HepG2 (cell line): ENCODE data around the gene CUL4A. TPM values are rescaled to one million over a fixed set of nuclear protein-coding genes. Genes with fewer than 3 reads are reported as not detected.

Experiments
- ATF7 ChIP-seq, 2 experiments: fragments of 450-650 bp in 1 of 2; sonication (generic) in 1 of 2; formaldehyde crosslinking in 1 of 2; IDR thresholded peaks; 2 replicates each; pipeline versions ENCODE4 v1.4.0 to v1.6.1; 2016 to 2020; ENCODE audit warnings: antibody characterized with exemption in 1 of 2, mild to moderate bottlenecking in 1 of 2, missing genetic modification reagents in 1 of 2
- BHLHE40 ChIP-seq: IDR thresholded peaks from 2 replicates; pipeline ENCODE4 v1.6.1; 2011; ENCODE audit warnings: low read length, improper control_type of control experiment
- DBP ChIP-seq: sonication (generic); formaldehyde crosslinking; IDR thresholded peaks from 2 replicates; pipeline ENCODE4 v1.4.0; 2020; ENCODE audit warnings: missing genetic modification reagents; ENCODE audit errors: not compliant biosample characterization
- ELF1 ChIP-seq: sonication (generic); formaldehyde crosslinking; IDR thresholded peaks from 2 replicates; pipeline ENCODE4 v1.4.0; 2020; ENCODE audit warnings: missing genetic modification reagents
- ELF3 ChIP-seq: IDR thresholded peaks from 2 replicates; pipeline ENCODE4 v1.6.1; 2016; ENCODE audit warnings: missing genetic modification reagents, missing compliant biosample characterization
- ETV5 ChIP-seq: IDR thresholded peaks from 2 replicates; pipeline ENCODE4 v1.6.1; 2018; ENCODE audit warnings: missing biosample characterization, missing genetic modification reagents, inconsistent platforms, borderline replicate concordance
- ETV6 ChIP-seq: sonication (generic); formaldehyde crosslinking; conservative IDR thresholded peaks from 2 replicates; pipeline ENCODE4 v1.4.0; 2020; ENCODE audit warnings: missing genetic modification reagents
- FOXJ3 ChIP-seq: sonication (generic); formaldehyde crosslinking; IDR thresholded peaks from 2 replicates; pipeline ENCODE4 v1.4.0; 2020; ENCODE audit warnings: missing genetic modification reagents, mild to moderate bottlenecking, borderline replicate concordance
- FOXO4 ChIP-seq: sonication (generic); formaldehyde crosslinking; conservative IDR thresholded peaks from 2 replicates; pipeline ENCODE4 v1.8.1; 2023; ENCODE audit warnings: missing genetic modification reagents
- HES4 ChIP-seq: sonication (generic); formaldehyde crosslinking; IDR thresholded peaks from 2 replicates; pipeline ENCODE4 v1.9.0; 2021; ENCODE audit warnings: mild to moderate bottlenecking, missing genetic modification reagents, borderline replicate concordance
- HNF4G ChIP-seq, 2 experiments: sonication (generic) in 1 of 2; formaldehyde crosslinking in 1 of 2; IDR thresholded peaks; 2 replicates each; pipeline versions ENCODE4 v1.4.0 to v1.6.1; 2011 to 2020; ENCODE audit warnings: borderline replicate concordance in 2 of 2, low read depth in 2 of 2, mild to moderate bottlenecking in 2 of 2, low read length in 1 of 2, missing genetic modification reagents in 1 of 2, moderate library complexity in 1 of 2
- MIER3 ChIP-seq: IDR thresholded peaks from 2 replicates; pipeline ENCODE4 v1.6.1; 2016; ENCODE audit warnings: missing compliant biosample characterization, borderline replicate concordance
- NR2C2 ChIP-seq: sonication (generic); formaldehyde crosslinking; IDR thresholded peaks from 2 replicates; pipeline ENCODE4 v1.4.0; 2020; ENCODE audit warnings: missing genetic modification reagents, mild to moderate bottlenecking, moderate library complexity, borderline replicate concordance
- NR2F6 ChIP-seq, 2 experiments: IDR thresholded peaks; 2 replicates each; pipeline ENCODE4 v1.6.1; 2016; ENCODE audit warnings: antibody characterized with exemption in 1 of 2, mild to moderate bottlenecking in 1 of 2
- PBX3 ChIP-seq: sonication (generic); formaldehyde crosslinking; IDR thresholded peaks from 2 replicates; pipeline ENCODE4 v1.8.1; 2023; ENCODE audit warnings: missing genetic modification reagents, inconsistent platforms, borderline replicate concordance
- PHF5A ChIP-seq: IDR thresholded peaks from one replicate; pipeline ENCODE4 v1.6.1; 2018; ENCODE audit warnings: low read depth, missing genetic modification reagents; ENCODE audit not compliant: unreplicated experiment
- SNAPC5 ChIP-seq: sonication (generic); formaldehyde crosslinking; IDR thresholded peaks from 2 replicates; pipeline ENCODE4 v1.8.1; 2023; ENCODE audit warnings: mild to moderate bottlenecking, missing genetic modification reagents, borderline replicate concordance
- STAG1 ChIP-seq: sonication (generic); formaldehyde crosslinking; IDR thresholded peaks from 2 replicates; pipeline ENCODE4 v1.4.0; 2020; ENCODE audit warnings: missing genetic modification reagents
- YEATS4 ChIP-seq: sonication (generic); formaldehyde crosslinking; IDR thresholded peaks from 2 replicates; pipeline ENCODE4 v1.4.0; 2020; ENCODE audit warnings: missing genetic modification reagents, borderline replicate concordance
- ZKSCAN8 ChIP-seq: IDR thresholded peaks from 2 replicates; pipeline ENCODE4 v1.6.1; 2016; ENCODE audit warnings: borderline replicate concordance, missing genetic modification reagents, missing compliant biosample characterization
- ZNF124 ChIP-seq: sonication (generic); formaldehyde crosslinking; IDR thresholded peaks from 2 replicates; pipeline ENCODE4 v1.4.0; 2020; ENCODE audit warnings: missing genetic modification reagents
- ZNF136 ChIP-seq: sonication (generic); formaldehyde crosslinking; IDR thresholded peaks from 2 replicates; pipeline ENCODE4 v1.8.1; 2022; ENCODE audit warnings: low read depth, mild to moderate bottlenecking, moderate library complexity, missing genetic modification reagents
- ZNF382 ChIP-seq: sonication (generic); formaldehyde crosslinking; IDR thresholded peaks from 2 replicates; pipeline ENCODE4 v1.5.0; 2020; ENCODE audit warnings: missing genetic modification reagents, mild to moderate bottlenecking, borderline replicate concordance
- ZNF484 ChIP-seq: sonication (generic); formaldehyde crosslinking; IDR thresholded peaks from 2 replicates; pipeline ENCODE4 v1.5.1; 2020; ENCODE audit warnings: mild to moderate bottlenecking, low read depth, missing genetic modification reagents, borderline replicate concordance
- ZNF709 ChIP-seq: sonication (generic); formaldehyde crosslinking; IDR thresholded peaks from 2 replicates; pipeline ENCODE4 v1.5.0; 2020; ENCODE audit warnings: mild to moderate bottlenecking, missing genetic modification reagents
- ZNF724P ChIP-seq: sonication (generic); formaldehyde crosslinking; IDR thresholded peaks from 2 replicates; pipeline ENCODE4 v1.8.0; 2022; ENCODE audit warnings: missing genetic modification reagents, borderline replicate concordance
- ZNF850 ChIP-seq: sonication (generic); formaldehyde crosslinking; conservative IDR thresholded peaks from 2 replicates; pipeline ENCODE4 v1.9.0; 2021; ENCODE audit warnings: mild to moderate bottlenecking, missing genetic modification reagents
- ZSCAN30 ChIP-seq: sonication (generic); formaldehyde crosslinking; IDR thresholded peaks from 2 replicates; pipeline ENCODE4 v1.5.0; 2020; ENCODE audit warnings: mild to moderate bottlenecking, missing genetic modification reagents
- polyA plus RNA-seq, 8 experiments: library from polyadenylated mRNA; depleted of rRNA in 3 of 8; stranded (reverse) in 7 of 8; unstranded in 1 of 8; fragments of >200 nt; fragmentation: Illumina TruSeq in 4 of 8; extraction: Trizol in 4 of 8; gene quantifications; 2 replicates each; pipeline versions ENCODE4 v1.2.1 to v1.2.3, GENCODE V29; 2011 to 2016; ENCODE audit warnings: low read depth in 4 of 8, missing spikeins in 1 of 8, mixed read lengths in 1 of 8; ENCODE audit not compliant: insufficient read depth in 1 of 8
- total RNA-seq, 5 experiments: library from RNA; depleted of rRNA; stranded (reverse); fragments of >200 nt; fragmentation: Illumina TruSeq; extraction: Trizol; gene quantifications; 2 replicates each; pipeline ENCODE4 v1.2.3, GENCODE V29; 2016; ENCODE audit warnings: low read depth in 1 of 5

The CUL4A gene
- total and polyA plus RNA-seq, 2 of the 13 experiments (the other 11 are each of a cell fraction or from before 2014, with no cell fraction given), result 51.2 to 75.3 TPM

- TF ChIP-seq MIER3 (CRISPR knock-in tag) (peak; percentile 58; the same call in 1 of the 2 replicates), STAG1 (CRISPR knock-in tag) (peak; percentile 7; the same call in 1 of the 2 replicates), FOXO4 (no peak), FOXJ3 (0 out of 2 replicates have a peak, but pooled peaks have one; percentile 24), NR2F6 (IDR thresholded peaks at IDR 0.05) (peak; percentile 79), NR2F6 (CRISPR knock-in tag; IDR thresholded peaks at IDR 0.05) (peak; percentile 92), ELF1 (CRISPR knock-in tag) (no peak), PBX3 (CRISPR knock-in tag) (no peak), ZNF709 (CRISPR knock-in tag) (no peak), PHF5A (CRISPR knock-in tag) (no peak), ATF7 (IDR thresholded peaks at IDR 0.05) (peak; percentile 85), ATF7 (CRISPR knock-in tag; IDR thresholded peaks at IDR 0.05) (peak; percentile 78; the same call in 1 of the 2 replicates), ZNF724P (CRISPR knock-in tag) (no peak), ZNF850 (no peak), BHLHE40 (no peak), ELF3 (CRISPR knock-in tag) (peak; percentile 50; the same call in 1 of the 2 replicates), NR2C2 (peak; percentile 45; the same call in 1 of the 2 replicates), DBP (CRISPR knock-in tag) (no peak), HES4 (no peak), ZKSCAN8 (CRISPR knock-in tag) (0 out of 2 replicates have a peak, but pooled peaks have one; percentile 19), ETV6 (CRISPR knock-in tag) (no peak), HNF4G (IDR thresholded peaks at IDR 0.05; ENCODE audit: borderline replicate concordance, low read depth, low read length) (peak; percentile 73; the same call in 1 of the 2 replicates), HNF4G (CRISPR knock-in tag; IDR thresholded peaks at IDR 0.05; ENCODE audit: borderline replicate concordance, low read depth) (no peak), ZNF382 (CRISPR knock-in tag) (no peak), ZNF124 (CRISPR knock-in tag) (no peak), ZNF484 (CRISPR knock-in tag) (no peak), ZNF136 (CRISPR knock-in tag) (no peak), ZSCAN30 (CRISPR knock-in tag) (no peak), YEATS4 (CRISPR knock-in tag) (no peak; the same call in 1 of the 2 replicates), SNAPC5 (CRISPR knock-in tag) (no peak), ETV5 (CRISPR knock-in tag) (no peak; the same call in 1 of the 2 replicates)
Measured at GRCh38 chr13:113299951-113300350, 90.5 kb downstream of the CUL4A start (continued).
